Natural killer cell (primary cell): ENCODE measurements around the gene ATRNL1. TPM values are rescaled to one million over a fixed set of nuclear protein-coding genes. Genes with fewer than 3 reads are reported as not detected.

Experiments used
- ATAC-seq, 3 donors: fragments of 150-1000 bp in 2 of 3; fragments of 200-7000 bp in 1 of 3; cut with Tn5 transposase; 1 replicate in 1 of 3; 2 replicates in 2 of 3; pipeline ENCODE4 v1.10.0; 2021; ENCODE audit warnings: mild to moderate bottlenecking in 2 of 3, moderate library complexity in 2 of 3
- DNase-seq, 2 donors: peaks; one replicate each; pipeline versions ENCODE4 v3.0.0 to v3.0.0-alpha.2; 2013 to 2021; ENCODE audit warnings: mixed read lengths in 1 of 2
- H3K27ac ChIP-seq: one replicate; pipeline ENCODE4 v1.5.1; 2013; ENCODE audit warnings: mild to moderate bottlenecking, low read length
- H3K27me3 ChIP-seq: one replicate; pipeline ENCODE4 v1.6.1; 2013; ENCODE audit warnings: low read length; ENCODE audit not compliant: control insufficient read depth, insufficient read depth
- H3K36me3 ChIP-seq: one replicate; pipeline ENCODE4 v1.6.1; 2013; ENCODE audit warnings: low read length; ENCODE audit not compliant: control insufficient read depth, insufficient read depth
- H3K4me1 ChIP-seq: one replicate; pipeline ENCODE4 v1.6.1; 2013; ENCODE audit warnings: low read length; ENCODE audit not compliant: control insufficient read depth, insufficient read depth
- H3K4me3 ChIP-seq: one replicate; pipeline ENCODE4 v1.5.1; 2013; ENCODE audit warnings: low read length
- H3K9me3 ChIP-seq: one replicate; pipeline ENCODE4 v1.6.1; 2013; ENCODE audit warnings: low read length; ENCODE audit not compliant: control insufficient read depth, insufficient read depth
- H3K27ac Mint-ChIP-seq, 2 donors: one replicate each; pipeline ENCODE4 v1.8.0; 2022; ENCODE audit warnings: mild to moderate bottlenecking in 2 of 2, mixed read lengths in 2 of 2, moderate library complexity in 1 of 2
- H3K27me3 Mint-ChIP-seq, 2 donors: one replicate each; pipeline ENCODE4 v1.8.0; 2022; ENCODE audit warnings: low read depth in 2 of 2, mixed read lengths in 2 of 2
- H3K36me3 Mint-ChIP-seq: one replicate; pipeline ENCODE4 v1.8.0; 2022; ENCODE audit warnings: mixed read lengths
- H3K4me1 Mint-ChIP-seq, 2 donors: one replicate each; pipeline ENCODE4 v1.8.0; 2022; ENCODE audit warnings: mixed read lengths in 2 of 2
- H3K4me3 Mint-ChIP-seq: one replicate; pipeline ENCODE4 v1.8.0; 2022; ENCODE audit warnings: mild to moderate bottlenecking, moderate library complexity, mixed read lengths
- H3K9me3 Mint-ChIP-seq, 2 donors: one replicate each; pipeline ENCODE4 v1.8.0; 2022; ENCODE audit warnings: mixed read lengths in 2 of 2
- WGBS: methylation state at CpG from one replicate; pipeline ENCODE4 v1.1.7; 2013; ENCODE audit warnings: missing lambda C conversion rate; ENCODE audit not compliant: insufficient coverage; 5-methylcytosine and 5-hydroxymethylcytosine counted together
- intact Hi-C: fragments of 100-400 bp; cut with micrococcal nuclease; formaldehyde crosslinking; loops from one replicate; pipeline ENCODE4 v1.14.2; 2022
- total RNA-seq, 4 donors: library from RNA; stranded (reverse); fragments of 120-200 nt in 1 of 4; gene quantifications; one replicate each; pipeline versions ENCODE4 v1.2.3 to v1.2.4, GENCODE V29; 2013 to 2022
- TF ChIP-seq, protein P1 (sequence below): fragments of 200-600 bp; IDR thresholded peaks from one replicate; pipeline ENCODE4 v1.8.0; 2022; ENCODE audit warnings: antibody characterized with exemption

ATRNL1 gene
- total RNA-seq, 3 donors from 2014 or later (not counting 1 experiment from before 2014, with no cell fraction given) = not detected

DNA sequence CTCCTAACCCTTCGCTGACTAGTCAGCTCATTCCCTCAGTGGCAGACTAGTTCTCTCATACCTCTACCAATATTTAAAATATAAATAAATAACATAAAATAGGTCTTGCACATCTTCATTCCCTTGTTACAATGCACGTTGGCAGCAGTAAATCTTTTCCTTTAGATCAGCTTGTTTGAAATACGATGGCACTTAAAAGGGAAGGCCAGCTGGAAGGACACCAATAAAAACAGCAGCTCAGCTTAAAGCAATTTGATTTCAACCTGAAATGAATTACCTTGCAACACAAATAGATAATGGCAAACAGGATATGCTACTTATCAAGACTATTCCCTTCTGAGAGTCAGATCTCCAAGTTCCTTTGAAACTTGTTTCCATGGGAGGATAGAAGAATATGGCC is 858.1 kb downstream of the ATRNL1 start:
- Mint-ChIP-seq H3K9me3 (no peaks in the 10 kb centered on the region), H3K27ac (no peak overlapping the region), H3K4me1 (no peaks in the 10 kb centered on the region), H3K4me3 (no peak overlapping the region), H3K36me3 (no peaks in the 10 kb centered on the region), H3K27me3 (no peaks in the 10 kb centered on the region)
- H3K27ac ChIP-seq = no peak overlapping the region
- no peaks in the 10 kb centered on the region for H3K4me1 ChIP-seq
- H3K9me3 ChIP-seq = no peaks in the 10 kb centered on the region
- H3K4me3 ChIP-seq = no peak overlapping the region
- H3K36me3 ChIP-seq = no peaks in the 10 kb centered on the region
- WGBS = 77% methylated on average over 3 of the region's 3 CpGs
- intact Hi-C loops = no loop called here
- TF ChIP-seq, protein P1, sequence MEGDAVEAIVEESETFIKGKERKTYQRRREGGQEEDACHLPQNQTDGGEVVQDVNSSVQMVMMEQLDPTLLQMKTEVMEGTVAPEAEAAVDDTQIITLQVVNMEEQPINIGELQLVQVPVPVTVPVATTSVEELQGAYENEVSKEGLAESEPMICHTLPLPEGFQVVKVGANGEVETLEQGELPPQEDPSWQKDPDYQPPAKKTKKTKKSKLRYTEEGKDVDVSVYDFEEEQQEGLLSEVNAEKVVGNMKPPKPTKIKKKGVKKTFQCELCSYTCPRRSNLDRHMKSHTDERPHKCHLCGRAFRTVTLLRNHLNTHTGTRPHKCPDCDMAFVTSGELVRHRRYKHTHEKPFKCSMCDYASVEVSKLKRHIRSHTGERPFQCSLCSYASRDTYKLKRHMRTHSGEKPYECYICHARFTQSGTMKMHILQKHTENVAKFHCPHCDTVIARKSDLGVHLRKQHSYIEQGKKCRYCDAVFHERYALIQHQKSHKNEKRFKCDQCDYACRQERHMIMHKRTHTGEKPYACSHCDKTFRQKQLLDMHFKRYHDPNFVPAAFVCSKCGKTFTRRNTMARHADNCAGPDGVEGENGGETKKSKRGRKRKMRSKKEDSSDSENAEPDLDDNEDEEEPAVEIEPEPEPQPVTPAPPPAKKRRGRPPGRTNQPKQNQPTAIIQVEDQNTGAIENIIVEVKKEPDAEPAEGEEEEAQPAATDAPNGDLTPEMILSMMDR = no peak
- H3K27me3 ChIP-seq = no peaks in the 10 kb centered on the region
- DNase-seq = no peak
- no peak for ATAC-seq

DNA sequence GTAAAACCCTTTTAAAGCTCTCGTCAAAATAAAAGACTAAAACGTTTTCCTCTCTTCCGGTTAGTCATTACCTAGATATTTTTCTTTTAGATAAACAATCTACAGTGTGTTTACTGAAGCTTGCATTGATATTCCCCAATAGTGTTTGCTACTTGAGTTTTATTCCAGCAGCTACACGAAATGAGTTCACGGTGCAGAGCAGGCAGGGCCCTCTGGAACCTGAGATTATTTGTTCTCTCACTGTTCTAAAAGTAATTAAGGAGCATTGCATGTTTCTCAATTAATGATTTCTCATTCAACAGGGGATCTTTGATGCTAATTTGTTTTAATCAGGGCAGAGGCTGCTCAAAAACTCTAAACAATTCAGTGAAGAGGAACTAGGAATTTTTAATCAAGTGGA is 860.1 kb downstream of the ATRNL1 start:
- Histone ChIP-seq H3K9me3 (no peaks in the 10 kb centered on the region), H3K27ac (no peak overlapping the region), H3K27me3 (no peaks in the 10 kb centered on the region), H3K4me1 (no peaks in the 10 kb centered on the region), H3K4me3 (no peak overlapping the region), H3K36me3 (no peaks in the 10 kb centered on the region)
- Mint-ChIP-seq H3K36me3 (no peaks in the 10 kb centered on the region), H3K9me3 (no peaks in the 10 kb centered on the region), H3K4me3 (no peak overlapping the region), H3K4me1 (no peaks in the 10 kb centered on the region), H3K27me3 (no peaks in the 10 kb centered on the region), H3K27ac (no peak overlapping the region)
- ATAC-seq (no peak), DNase-seq (no peak)
- intact Hi-C loops = no loop called here
- TF ChIP-seq, protein P1 = no peak
- WGBS = 82% methylated on average over 5 of the region's 5 CpGs

- WGBS = 91% methylated on average over 6 of the region's 7 CpGs
Measured at GRCh38 chr10:115953968-115954367, 860.8 kb downstream of the ATRNL1 start.

More at GRCh38 chr10:115953968-115954367, 860.8 kb downstream of the ATRNL1 start:
- H3K36me3 Mint-ChIP-seq = no peaks in the 10 kb centered on the region
- Histone ChIP-seq H3K4me3 (no peak overlapping the region), H3K9me3 (no peaks in the 10 kb centered on the region), H3K4me1 (no peaks in the 10 kb centered on the region), H3K27ac (no peak overlapping the region), H3K27me3 (no peaks in the 10 kb centered on the region), H3K36me3 (no peaks in the 10 kb centered on the region)
- DNase-seq = no peak
- no peaks in the 10 kb centered on the region for H3K4me1 Mint-ChIP-seq
- H3K9me3 Mint-ChIP-seq = no peaks in the 10 kb centered on the region
- no peak for ATAC-seq
- H3K4me3 Mint-ChIP-seq = no peak overlapping the region
- H3K27ac Mint-ChIP-seq = no peak overlapping the region
- TF ChIP-seq, protein P1 = no peak
- H3K27me3 Mint-ChIP-seq = no peaks in the 10 kb centered on the region
- intact Hi-C loops = no loop called here
